Activated CD4-positive, alpha-beta T cell treated with anti-CD3 and anti-CD28 coated beads for 36 hours (primary cell): Measurements from ENCODE around the gene IRF1. TPM values are rescaled to one million over a fixed set of nuclear protein-coding genes. Genes with fewer than 3 reads are reported as not detected.
"Not testable (repeated sequence)": the region's sequence is repeated elsewhere in the genome, so short reads cannot be mapped to it uniquely, and the experiment has no call there.

Experiments
- ATAC-seq: fragments of 200-7000 bp; cut with Tn5 transposase; one replicate; pipeline ENCODE4 v1.10.0; 2021; ENCODE audit warnings: mild to moderate bottlenecking, moderate library complexity
- CTCF ChIA-PET: fragments of 350-600 bp; sonication (Branson Sonifier 250); formaldehyde crosslinking; loops from one replicate; lab custom pipeline; 2021; ENCODE audit warnings: antibody characterized with exemption; lab: Charles Lee
- POLR2A ChIA-PET: fragments of 350-600 bp; sonication (Branson Sonifier 250); formaldehyde crosslinking; loops from one replicate; lab custom pipeline; 2021; ENCODE audit warnings: antibody characterized with exemption, inconsistent platforms; lab: Charles Lee
- DNase-seq: peaks from one replicate; pipeline ENCODE4 v3.0.0-alpha.2; 2020
- H3K27ac Mint-ChIP-seq: one replicate; pipeline ENCODE4 v1.8.0; 2021; ENCODE audit warnings: mixed read lengths
- H3K27me3 Mint-ChIP-seq: one replicate; pipeline ENCODE4 v1.8.0; 2021; ENCODE audit warnings: mixed read lengths
- H3K36me3 Mint-ChIP-seq: one replicate; pipeline ENCODE4 v1.8.0; 2021; ENCODE audit warnings: low read depth, mixed read lengths
- H3K4me1 Mint-ChIP-seq: one replicate; pipeline ENCODE4 v1.8.0; 2021; ENCODE audit warnings: mixed read lengths
- H3K4me3 Mint-ChIP-seq: one replicate; pipeline ENCODE4 v1.8.0; 2021; ENCODE audit warnings: mild to moderate bottlenecking, moderate library complexity, mixed read lengths
- H3K9me3 Mint-ChIP-seq: one replicate; pipeline ENCODE4 v1.8.0; 2021; ENCODE audit warnings: low read depth, mixed read lengths
- intact Hi-C, 2 experiments: fragments of 100-400 bp; cut with DNase I in 1 of 2; cut with micrococcal nuclease in 1 of 2; formaldehyde crosslinking; loops; one replicate each; pipeline versions ENCODE4 v1.14.2 to v1.15.1; 2022 to 2024; cut with DNase I, micrococcal nuclease
- total RNA-seq, 2 experiments: library from RNA; stranded (reverse); gene quantifications; one replicate each; pipeline ENCODE4 v1.2.3, GENCODE V29; 2021

The IRF1 gene
- total RNA-seq, 2 experiments from 2014 or later, result 121 to 130 TPM

DNA sequence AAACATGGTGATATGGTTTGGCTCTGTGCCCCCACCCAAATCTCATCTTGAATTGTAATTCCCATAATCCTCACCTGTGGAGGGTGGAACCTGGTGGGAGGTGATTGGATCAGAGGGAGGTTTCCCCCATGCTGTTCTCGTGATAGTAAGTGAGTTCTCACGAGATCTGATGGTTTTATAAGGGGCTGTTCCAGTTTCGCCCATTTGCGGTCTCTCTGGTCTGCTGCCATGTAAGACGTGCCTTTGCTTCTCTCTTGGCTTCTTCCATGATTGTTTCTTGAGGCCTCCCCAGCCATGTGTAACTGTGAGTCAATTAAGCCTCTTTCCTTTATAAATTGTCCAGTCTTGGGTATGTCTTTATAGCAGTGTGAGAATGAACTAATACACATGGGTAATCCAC is 34.3 kb upstream of the IRF1 start:
- peak; percentile 22 for DNase-seq
- Mint-ChIP-seq H3K4me1 (peaks cover 45% of the 10 kb centered on the region), H3K27ac (peak overlapping the region; percentile 27)
- ATAC-seq, H3K27me3 Mint-ChIP-seq, H3K4me3 Mint-ChIP-seq, H3K36me3 Mint-ChIP-seq, POLR2A ChIA-PET, H3K9me3 Mint-ChIP-seq: not testable (repeated sequence)
- intact Hi-C loops, result loop anchor here (5.0 kb wide), 4 partner anchors 47 to 212 kb away; partner anchors contain the start of gene KIF3A (in 1 of the 2)
- CTCF ChIA-PET, result interaction anchor here (0.7 to 3.0 kb wide), 3 partner anchors 226 to 294 kb away, joined by 3 to 38 read pairs (median 3); no protein-coding TSS in a partner anchor

DNA sequence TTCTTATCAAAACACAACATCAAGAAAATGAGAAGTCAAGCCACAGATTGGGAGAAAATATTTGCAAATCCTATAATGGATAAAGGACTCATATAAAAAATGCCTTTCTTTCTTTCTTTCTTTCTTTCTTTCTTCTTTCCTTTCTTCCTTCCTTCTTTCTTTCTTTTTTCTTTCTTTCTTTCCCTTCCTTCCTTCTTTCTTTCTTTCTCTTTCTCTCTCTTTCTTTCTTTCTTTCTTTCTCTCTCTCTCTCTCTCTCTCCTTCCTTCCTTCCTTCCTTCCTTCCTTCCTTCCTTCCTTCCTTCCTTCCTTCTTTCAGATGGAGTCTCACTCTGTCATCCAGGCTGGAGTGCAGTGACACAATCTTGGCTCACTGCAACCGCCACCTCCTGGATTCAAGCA is 31.5 kb upstream of the IRF1 start:
- H3K4me1 Mint-ChIP-seq, result peaks cover 38% of the 10 kb centered on the region
- CTCF ChIA-PET, result interaction anchor here (0.7 to 1.0 kb wide), 3 partner anchors 13 to 298 kb away, joined by 3 read pairs; no protein-coding TSS in a partner anchor
- H3K9me3 Mint-ChIP-seq, H3K27me3 Mint-ChIP-seq, intact Hi-C loops, H3K36me3 Mint-ChIP-seq, ATAC-seq, DNase-seq, H3K27ac Mint-ChIP-seq, POLR2A ChIA-PET, H3K4me3 Mint-ChIP-seq: not testable (repeated sequence)

DNA sequence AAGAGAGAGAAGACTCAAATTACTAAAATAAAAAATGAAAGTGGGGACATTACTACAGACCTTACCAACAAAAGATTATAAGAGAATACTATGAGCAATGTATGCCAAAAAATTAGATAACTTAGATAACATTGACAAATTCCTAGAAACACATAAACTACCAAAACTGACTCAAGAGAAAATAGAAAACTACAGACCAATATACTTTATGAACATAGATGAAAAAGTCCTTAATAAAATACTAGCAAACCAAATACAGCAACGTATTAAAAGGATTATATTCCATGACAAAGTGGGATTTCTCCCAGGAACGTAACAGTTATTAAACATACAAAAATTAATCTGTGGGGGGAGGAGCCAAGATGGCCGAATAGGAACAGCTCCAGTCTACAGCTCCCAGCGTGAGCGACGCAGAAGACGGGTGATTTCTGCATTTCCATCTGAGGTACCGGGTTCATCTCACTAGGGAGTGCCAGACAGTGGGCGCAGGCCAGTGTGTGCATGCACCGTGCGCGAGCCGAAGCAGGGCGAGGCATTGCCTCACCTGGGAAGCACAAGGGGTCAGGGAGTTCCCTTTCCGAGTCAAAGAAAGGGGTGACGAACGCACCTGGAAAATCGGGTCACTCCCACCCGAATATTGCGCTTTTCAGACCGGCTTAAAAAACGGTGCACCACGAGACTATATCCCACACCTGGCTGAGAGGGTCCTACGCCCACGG is 23.2 kb upstream of the IRF1 start:
- H3K9me3 Mint-ChIP-seq, H3K36me3 Mint-ChIP-seq, CTCF ChIA-PET, H3K4me3 Mint-ChIP-seq, ATAC-seq, DNase-seq, POLR2A ChIA-PET, H3K27ac Mint-ChIP-seq, intact Hi-C loops, H3K4me1 Mint-ChIP-seq: not testable (repeated sequence)
- H3K27me3 Mint-ChIP-seq, result peaks cover 11% of the 10 kb centered on the region

DNA sequence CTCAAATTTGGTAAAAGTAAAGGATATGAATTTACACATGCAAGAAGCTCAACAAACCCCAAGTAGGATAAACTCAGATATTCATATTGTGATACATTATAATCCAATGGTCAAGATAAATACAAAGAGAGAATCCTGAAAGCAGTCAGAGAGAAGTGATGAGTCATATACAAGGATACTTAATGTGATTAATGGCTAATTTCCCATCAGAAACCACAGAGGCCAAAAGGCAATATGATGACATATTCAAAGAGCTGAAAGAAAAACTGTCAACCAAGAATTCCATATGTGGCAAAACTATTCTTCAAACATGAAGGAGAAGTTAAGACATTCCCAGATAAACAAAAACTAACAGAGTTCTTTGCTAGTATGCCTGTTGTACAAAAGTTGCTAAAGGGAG is 19.5 kb upstream of the IRF1 start:
- POLR2A ChIA-PET, result no interaction called here
- Mint-ChIP-seq H3K27ac (no peak overlapping the region), H3K9me3 (no peaks in the 10 kb centered on the region), H3K36me3 (no peaks in the 10 kb centered on the region), H3K4me3 (no peak overlapping the region), H3K27me3 (peaks cover 26% of the 10 kb centered on the region), H3K4me1 (no peaks in the 10 kb centered on the region)
- intact Hi-C loops, result no loop called here
- ATAC-seq (no peak), DNase-seq (no peak)
- CTCF ChIA-PET, result interaction anchor here (0.6 to 2.6 kb wide), 6 partner anchors 9 to 310 kb away, joined by 3 to 16 read pairs (median 8); no protein-coding TSS in a partner anchor

DNA sequence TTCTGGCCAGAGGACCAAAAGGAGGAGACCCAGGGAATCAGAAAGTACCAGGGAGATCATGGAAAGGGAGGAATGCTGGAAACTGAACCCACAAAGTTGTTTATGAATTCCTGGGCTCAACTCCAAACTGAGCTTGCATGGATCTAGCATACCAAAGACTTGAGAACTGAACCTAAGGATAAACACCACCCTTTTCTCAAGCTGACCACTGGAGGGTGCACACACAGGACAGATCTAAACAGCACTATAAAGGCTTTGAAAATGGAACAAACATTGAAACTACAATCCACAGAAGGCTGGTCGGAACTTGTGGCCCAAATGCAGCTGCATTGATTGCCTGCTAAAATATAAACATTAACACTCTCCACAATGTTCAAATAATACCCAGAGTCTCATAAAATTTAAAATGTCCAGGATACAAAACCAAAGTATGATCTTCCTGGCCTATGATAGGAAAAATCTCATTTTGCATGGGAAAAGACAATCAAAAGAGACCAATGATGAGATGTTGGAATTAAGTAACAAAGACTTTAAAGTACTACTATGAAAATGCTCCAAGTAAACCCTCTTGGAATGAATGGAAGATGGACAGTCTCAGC is 15.6 kb upstream of the IRF1 start:
- H3K4me1 Mint-ChIP-seq, result no peaks in the 10 kb centered on the region
- intact Hi-C loops, result loop anchor here in 1 of 2 experiments (1.0 kb wide), 1 partner anchor 314 kb away; no protein-coding TSS in a partner anchor
- CTCF ChIA-PET, result interaction anchor here (0.5 to 10.3 kb wide), 12 partner anchors 9 to 314 kb away, joined by 3 to 308 read pairs (median 4); partner anchors contain the start of gene RAD50
- H3K36me3 Mint-ChIP-seq, result no peaks in the 10 kb centered on the region
- POLR2A ChIA-PET, result no interaction called here
- no peaks in the 10 kb centered on the region for H3K9me3 Mint-ChIP-seq
- H3K27ac Mint-ChIP-seq, result no peak overlapping the region
- peak; percentile 43 for DNase-seq
- ATAC-seq, result peak; percentile 62
- H3K4me3 Mint-ChIP-seq, result no peak overlapping the region
- H3K27me3 Mint-ChIP-seq, result peaks cover 23% of the 10 kb centered on the region

- no peaks in the 10 kb centered on the region for H3K9me3 Mint-ChIP-seq
- DNase-seq, result no peak
These were observed 15.1 kb upstream of the IRF1 start for GRCh38 chr5:132505641-132506040.

DNA sequence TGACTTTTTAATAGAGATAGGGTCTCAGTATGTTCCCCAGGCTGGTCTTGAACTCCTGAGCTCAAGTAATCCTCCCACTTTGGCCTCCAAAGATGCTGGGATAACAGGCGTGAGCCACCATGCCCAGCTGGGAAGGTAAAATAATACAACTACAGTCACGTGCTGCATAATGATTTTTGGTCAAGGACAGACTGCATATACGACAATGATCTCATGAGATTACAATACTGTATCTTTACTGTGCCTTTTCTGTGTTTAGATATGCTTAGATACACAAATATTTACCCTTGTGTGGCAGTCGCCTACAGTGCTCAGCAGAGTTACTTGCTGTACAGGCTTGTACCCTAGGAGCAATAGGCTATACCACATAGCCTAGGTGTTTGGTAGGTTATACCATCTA is 14.2 kb upstream of the IRF1 start:
- ATAC-seq (no peak), DNase-seq (no peak)
- Mint-ChIP-seq H3K36me3 (no peaks in the 10 kb centered on the region), H3K4me3 (no peak overlapping the region), H3K9me3 (no peaks in the 10 kb centered on the region), H3K27ac (no peak overlapping the region), H3K27me3 (peaks cover 21% of the 10 kb centered on the region), H3K4me1 (peaks cover 7% of the 10 kb centered on the region)
- ChIA-PET CTCF (interaction anchor here (1.6 to 10.3 kb wide), 2 partner anchors 9 to 118 kb away, joined by 5 to 308 read pairs; no protein-coding TSS in a partner anchor), POLR2A (interaction anchor here (0.7 to 1.2 kb wide), 2 partner anchors 16 to 313 kb away, joined by 3 to 5 read pairs; no protein-coding TSS in a partner anchor)
- intact Hi-C loops, result loop anchor here in 1 of 2 experiments (5.0 kb wide), 1 partner anchor 318 kb away; no protein-coding TSS in a partner anchor

More at GRCh38 chr5:132505641-132506040, 15.1 kb upstream of the IRF1 start:
- intact Hi-C loops, result loop anchor here in 1 of 2 experiments (1.0 kb wide), 1 partner anchor 315 kb away; no protein-coding TSS in a partner anchor
- ChIA-PET POLR2A (no interaction called here), CTCF (interaction anchor here (0.5 to 10.3 kb wide), 11 partner anchors 9 to 314 kb away, joined by 3 to 308 read pairs (median 4); partner anchors contain the start of gene RAD50)
- no peak for ATAC-seq
- no peaks in the 10 kb centered on the region for H3K36me3 Mint-ChIP-seq
- peaks cover 23% of the 10 kb centered on the region for H3K27me3 Mint-ChIP-seq
- peaks cover 3% of the 10 kb centered on the region for H3K4me1 Mint-ChIP-seq
- no peak overlapping the region for H3K4me3 Mint-ChIP-seq
- H3K27ac Mint-ChIP-seq, result no peak overlapping the region

DNA sequence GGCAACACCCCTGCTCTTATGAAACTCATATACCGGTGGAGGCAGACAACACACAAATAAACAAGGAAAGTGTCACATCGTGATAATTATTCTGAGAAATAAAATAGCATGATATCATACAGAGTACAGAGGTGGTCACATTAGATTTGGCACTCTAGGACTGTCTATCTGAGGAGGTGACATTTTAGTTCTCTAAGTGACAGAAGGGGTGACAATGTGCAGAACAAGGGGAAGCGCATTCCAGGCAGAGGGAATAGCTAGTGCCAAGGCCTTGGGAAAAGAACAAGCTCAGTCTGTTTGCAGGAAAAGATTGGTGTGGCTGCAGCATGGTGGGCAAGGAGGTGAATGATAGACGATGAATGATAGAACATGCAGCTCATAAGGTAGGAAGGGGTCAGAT is 12.7 kb upstream of the IRF1 start:
- POLR2A ChIA-PET, result interaction anchor here (0.7 to 1.2 kb wide), 2 partner anchors 15 to 132 kb away, joined by 3 read pairs; no protein-coding TSS in a partner anchor
- H3K27ac Mint-ChIP-seq, result no peak overlapping the region
- peaks cover 11% of the 10 kb centered on the region for H3K27me3 Mint-ChIP-seq
- DNase-seq, result no peak
- CTCF ChIA-PET, result interaction anchor here (0.6 to 10.3 kb wide), 7 partner anchors 88 to 667 kb away, joined by 3 to 308 read pairs (median 3); no protein-coding TSS in a partner anchor
- H3K36me3 Mint-ChIP-seq, result no peaks in the 10 kb centered on the region
- H3K4me3 Mint-ChIP-seq, result no peak overlapping the region
- H3K4me1 Mint-ChIP-seq, result peaks cover 14% of the 10 kb centered on the region
- intact Hi-C loops, result loop anchor here in 1 of 2 experiments (5.0 kb wide), 1 partner anchor 319 kb away; no protein-coding TSS in a partner anchor
- H3K9me3 Mint-ChIP-seq, result no peaks in the 10 kb centered on the region
- no peak for ATAC-seq

DNA sequence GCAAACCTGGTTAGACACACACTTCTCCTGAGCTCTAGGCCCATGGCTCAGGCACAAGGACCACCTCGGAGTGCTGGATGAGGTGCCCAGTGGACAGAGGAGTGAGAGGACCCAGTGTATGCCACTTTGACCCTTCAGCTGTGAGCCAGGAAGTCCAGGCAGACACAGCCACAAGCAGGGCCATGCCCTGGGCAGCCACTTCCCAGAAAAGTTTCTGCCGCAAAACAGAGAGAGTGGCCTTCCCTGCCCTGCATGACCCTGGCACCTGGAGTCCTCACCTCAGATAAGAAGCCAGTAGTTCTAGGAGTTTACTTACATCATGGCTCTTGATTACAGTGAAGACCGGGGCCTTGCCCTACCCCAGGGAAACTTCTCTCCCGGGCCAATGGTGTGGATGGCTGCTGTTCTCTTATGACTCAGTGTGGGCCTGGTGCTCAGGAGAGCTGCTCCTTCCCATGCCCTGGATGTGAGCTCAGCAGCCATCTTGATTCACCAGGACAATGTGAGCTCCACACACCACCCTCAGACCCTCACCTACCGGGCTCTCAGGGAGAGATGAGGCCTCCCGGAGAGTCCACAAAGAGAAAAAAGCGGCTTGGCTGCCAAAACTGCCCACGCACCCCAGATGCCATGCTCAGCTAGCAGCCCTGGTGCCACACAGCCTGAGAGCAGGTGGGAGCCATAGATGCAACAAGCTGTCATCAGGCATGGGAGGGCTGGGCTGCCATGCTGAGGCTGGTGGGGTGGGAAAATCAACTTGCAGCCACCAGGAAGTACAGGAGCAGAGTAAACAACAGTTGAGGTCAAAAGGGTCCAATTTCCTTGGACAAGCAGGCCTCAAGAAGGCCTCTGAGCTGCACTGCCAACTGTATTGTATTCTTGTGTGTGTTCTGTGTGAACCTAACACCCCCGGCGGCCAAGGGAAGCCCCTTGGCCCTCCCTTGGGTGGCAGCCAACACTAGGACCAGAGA is 11.7 kb upstream of the IRF1 start:
- Mint-ChIP-seq H3K27me3 (peaks cover 4% of the 10 kb centered on the region), H3K4me3 (no peak overlapping the region), H3K36me3 (no peaks in the 10 kb centered on the region), H3K27ac (no peak overlapping the region), H3K9me3 (no peaks in the 10 kb centered on the region), H3K4me1 (peaks cover 20% of the 10 kb centered on the region)
- ATAC-seq (no peak), DNase-seq (no peak)
- ChIA-PET CTCF (interaction anchor here (0.6 to 10.3 kb wide), 15 partner anchors 7 to 693 kb away, joined by 3 to 308 read pairs (median 6); no protein-coding TSS in a partner anchor), POLR2A (interaction anchor here (0.7 to 8.1 kb wide), 4 partner anchors 14 to 131 kb away, joined by 3 to 116 read pairs (median 37); partner anchors contain the start of gene IRF1)
- intact Hi-C loops, result loop anchor here (1.0 to 5.0 kb wide), 6 partner anchors 83 to 437 kb away; no protein-coding TSS in a partner anchor

DNA sequence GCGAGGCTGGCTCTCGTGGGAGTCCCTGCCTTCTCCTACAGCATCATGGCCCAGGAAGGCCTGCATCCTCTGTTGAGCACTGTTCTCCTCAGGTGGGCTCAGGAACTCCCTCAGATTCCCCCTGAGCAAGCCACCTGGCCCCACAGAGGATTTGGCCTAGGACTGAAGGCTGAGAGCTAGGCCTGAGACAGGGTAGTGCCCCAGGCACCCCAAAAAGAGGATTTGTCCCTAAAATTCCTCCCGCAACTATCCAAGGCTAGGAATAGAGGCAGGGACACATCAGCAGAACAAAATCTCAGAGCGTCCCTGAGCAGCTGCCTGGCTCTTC is 11.0 kb upstream of the IRF1 start:
- no peak overlapping the region for H3K4me3 Mint-ChIP-seq
- CTCF ChIA-PET, result interaction anchor here (0.6 to 10.3 kb wide), 20 partner anchors 8 to 325 kb away, joined by 3 to 308 read pairs (median 8); no protein-coding TSS in a partner anchor
- H3K27ac Mint-ChIP-seq, result no peak overlapping the region
- H3K9me3 Mint-ChIP-seq, result no peaks in the 10 kb centered on the region
- intact Hi-C loops, result loop anchor here (1.0 to 5.0 kb wide), 6 partner anchors 82 to 437 kb away; no protein-coding TSS in a partner anchor
- POLR2A ChIA-PET, result interaction anchor here (1.0 to 8.1 kb wide), 4 partner anchors 13 to 115 kb away, joined by 4 to 116 read pairs (median 37); partner anchors contain the start of gene IRF1
- H3K27me3 Mint-ChIP-seq, result peaks cover 2% of the 10 kb centered on the region
- H3K4me1 Mint-ChIP-seq, result peaks cover 22% of the 10 kb centered on the region
- H3K36me3 Mint-ChIP-seq, result no peaks in the 10 kb centered on the region
- ATAC-seq (no peak), DNase-seq (no peak)
